NOMO-1 treated with dmso at 0.1 percent for 144 hours (cell line): Measurements from ENCODE around the gene SPAG7.

Experiments used
- DNase-seq: peaks from one replicate; lab custom pipeline; 2025; ENCODE audit not compliant: unreplicated experiment; lab: John Stamatoyannopoulos, UW

The SPAG7 gene

DNA sequence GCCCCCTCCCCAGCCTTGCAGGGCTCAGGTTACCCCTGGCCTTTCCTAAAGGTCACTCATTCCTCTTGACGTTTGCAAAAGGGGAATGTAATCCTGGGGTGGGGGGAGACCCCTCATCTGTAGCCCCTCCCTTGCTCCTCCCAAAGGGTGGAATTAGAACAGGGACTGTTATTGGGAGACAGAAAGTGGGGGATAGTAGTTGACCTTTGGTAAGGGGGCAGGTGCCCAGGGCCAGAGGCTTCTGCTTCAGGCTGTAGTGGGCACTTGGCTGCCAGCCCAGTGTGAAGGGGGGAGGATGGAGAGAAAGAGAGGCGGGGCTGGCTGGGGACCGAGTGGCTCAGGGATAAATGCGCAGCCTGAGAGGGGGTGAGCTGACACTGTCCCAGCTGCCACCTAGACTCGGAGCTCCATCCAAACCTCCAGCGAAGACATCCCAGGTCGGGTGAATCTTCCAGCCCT is 16.8 kb downstream of the SPAG7 start, which contains the start of gene ENO3:
Gene ENO3, plus strand, starts transcription at position 374 of the 459 bp plus-strand sequence. CDS start 711 bp downstream, outside the sequence.
- no peak for DNase-seq

DNA sequence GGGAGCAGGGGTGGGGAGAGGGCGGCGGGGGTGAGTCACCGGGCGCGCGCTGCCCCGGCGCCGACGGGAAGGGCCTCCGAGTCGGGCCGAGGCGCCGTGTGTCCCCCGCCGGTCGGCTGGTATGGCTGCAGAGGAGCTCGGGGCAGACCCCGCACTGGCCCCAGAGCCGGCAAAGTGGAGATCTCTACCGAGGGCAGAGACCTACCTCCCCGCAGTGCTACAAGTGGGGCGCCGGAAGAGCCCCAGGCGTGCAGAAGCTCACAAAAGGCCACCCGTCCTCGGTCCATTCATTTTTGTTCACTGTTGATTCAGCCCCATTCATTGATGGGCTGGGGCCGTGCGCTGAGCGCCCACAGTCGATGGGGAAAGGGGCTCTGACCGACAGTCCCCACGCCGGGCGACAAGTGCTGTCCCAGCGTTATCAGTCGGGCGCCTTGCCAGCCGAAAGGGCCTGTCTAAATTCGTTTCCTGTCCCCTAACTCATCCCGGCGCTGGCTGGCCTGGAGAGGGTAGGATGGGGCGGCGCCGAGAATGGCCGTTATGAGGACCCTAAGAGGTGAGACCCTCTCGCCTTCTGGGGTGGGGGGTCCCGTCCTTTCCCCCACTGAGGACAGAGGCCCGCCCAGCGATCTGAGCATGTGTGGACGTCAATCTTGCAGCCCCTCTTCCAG is 17.4 kb downstream of the SPAG7 start:
- no peak for DNase-seq

DNA sequence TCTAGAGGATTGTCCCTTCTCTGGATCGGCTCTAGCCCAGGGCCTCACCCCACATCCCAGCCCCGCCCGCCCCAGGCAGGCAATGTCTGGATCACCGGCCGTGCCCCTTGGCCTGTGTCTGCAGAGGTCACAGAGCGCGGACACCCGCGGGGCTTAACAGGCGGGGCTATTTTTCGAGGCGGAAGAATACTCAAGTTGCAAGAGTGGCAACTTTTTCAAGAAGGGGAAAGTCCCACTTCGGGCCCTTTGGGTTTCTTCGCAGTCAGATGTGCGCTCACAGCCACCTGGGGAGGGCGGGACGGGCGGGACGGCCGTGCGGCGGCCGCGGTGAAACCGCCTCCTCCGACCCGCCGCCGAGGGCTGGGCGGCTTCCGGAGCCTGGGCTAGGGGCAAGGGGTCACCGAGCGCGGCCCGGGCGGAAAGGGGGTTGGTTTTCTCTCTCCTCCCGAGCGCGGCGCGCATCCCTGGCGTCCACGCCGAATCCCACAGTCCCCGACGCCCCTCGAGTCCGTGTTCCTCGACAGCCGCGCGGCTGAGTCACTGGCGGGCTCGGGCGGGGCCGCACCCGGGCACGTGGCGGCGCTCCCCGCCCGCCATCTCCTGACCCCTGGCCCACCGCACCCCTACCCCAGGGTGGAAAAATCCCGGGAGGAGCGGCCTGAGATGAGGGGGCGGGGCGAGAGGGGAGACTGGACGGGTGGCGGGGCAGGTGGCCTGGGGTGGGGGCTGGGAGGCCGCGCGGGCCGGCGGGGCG is 18.1 kb downstream of the SPAG7 start:
- DNase-seq = peak; percentile 68

DNA sequence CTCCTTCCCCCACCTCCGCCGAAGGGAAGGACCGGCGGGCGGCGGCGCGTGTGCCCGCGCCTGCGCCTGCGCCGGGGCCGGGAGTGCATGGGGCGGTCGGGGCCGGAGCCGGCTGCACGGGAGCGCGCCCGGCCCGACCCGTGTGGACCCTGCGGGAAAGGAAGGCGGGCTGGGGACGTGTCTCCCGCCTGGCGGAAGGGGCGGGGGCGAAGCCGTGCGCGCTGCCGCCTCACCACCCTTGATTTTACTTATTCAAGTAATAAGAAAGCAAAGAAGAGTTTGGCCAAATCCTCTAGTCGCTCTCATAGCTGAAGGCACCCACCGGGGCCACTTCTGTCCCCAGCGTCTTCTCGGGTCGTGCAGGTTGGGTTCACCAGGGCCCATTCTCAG is 18.7 kb downstream of the SPAG7 start:
- DNase-seq = peak; percentile 93

DNA sequence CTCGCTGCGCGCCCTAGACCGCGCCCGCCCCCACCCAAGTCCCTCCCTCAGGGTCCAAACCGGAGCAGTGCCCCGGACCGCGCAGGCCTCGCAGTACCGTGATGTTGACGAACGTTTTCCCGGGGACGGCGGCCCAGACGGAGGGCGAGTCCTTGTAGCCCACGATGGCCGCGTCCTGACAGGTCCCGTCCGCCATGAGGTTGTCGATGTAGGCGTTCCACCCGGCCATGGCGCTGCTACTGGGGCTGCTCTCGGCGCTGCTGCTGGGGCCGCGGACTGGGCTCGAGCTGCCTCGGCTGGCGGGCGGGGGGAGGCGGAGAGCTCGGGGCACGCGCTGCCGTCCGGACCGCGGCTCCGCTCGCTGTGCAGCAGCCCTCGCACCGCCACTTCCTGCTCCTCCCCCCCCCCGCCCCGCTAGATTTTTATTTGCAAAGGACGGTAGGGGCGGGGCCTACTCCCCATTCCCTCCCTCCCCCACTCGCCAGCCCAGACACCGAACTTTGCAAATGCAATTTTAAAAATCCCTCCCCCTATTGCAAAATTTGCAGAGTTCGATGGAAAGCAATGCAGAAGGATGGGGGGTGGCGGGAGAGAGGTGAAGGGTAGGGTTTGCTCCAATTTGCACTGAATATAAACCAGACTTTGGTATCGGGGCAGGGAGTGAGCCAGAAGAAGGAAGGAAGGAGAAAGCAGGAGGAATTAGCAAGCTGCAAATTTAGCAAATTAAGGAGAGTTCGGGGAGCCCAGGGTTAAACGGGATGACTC is 19.3 kb downstream of the SPAG7 start, which contains the start of gene PFN1:
Gene PFN1, minus strand, starts transcription at position 365 of the 765 bp plus-strand sequence. Its CDS starts 136 bp downstream, at position 229.
- DNase-seq = peak; percentile 96

DNA sequence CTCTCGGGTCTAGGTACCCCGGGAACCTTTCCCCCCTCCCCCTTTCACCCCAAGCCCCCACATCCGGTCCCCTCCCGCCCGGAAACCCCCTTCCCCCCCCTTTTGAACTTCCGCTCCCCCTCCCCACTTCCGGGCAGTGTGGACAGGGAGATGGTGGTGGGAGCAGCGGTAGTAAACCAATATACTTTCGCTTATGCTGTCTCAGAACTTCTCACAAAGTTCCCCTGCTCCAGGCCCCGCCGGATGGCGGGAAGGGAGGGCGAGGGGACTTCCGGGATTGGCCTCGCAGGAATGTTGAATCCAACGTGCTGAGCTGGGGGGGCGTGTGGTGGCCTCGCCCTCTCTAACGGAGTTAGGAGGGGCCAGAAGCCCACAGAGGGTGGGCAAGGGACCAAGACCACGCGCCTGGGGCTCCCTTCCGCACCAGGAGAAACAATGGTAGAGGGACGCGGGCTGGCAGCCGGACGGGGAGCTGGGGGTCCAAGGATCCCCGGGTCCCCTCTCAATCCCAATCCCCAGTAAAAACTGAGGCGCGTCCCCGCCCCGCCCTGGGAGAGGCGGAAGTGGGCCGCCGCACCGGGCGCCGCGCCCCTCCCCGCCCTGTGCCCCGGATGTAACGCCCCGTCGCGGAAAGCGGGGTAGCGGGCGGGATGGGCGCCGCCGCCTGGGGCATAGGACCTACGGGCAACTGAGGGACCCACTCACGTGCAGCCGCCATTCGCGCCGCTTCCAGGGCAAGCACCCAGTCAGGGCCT is 20.0 kb downstream of the SPAG7 start:
- peak; percentile 44 for DNase-seq

DNA sequence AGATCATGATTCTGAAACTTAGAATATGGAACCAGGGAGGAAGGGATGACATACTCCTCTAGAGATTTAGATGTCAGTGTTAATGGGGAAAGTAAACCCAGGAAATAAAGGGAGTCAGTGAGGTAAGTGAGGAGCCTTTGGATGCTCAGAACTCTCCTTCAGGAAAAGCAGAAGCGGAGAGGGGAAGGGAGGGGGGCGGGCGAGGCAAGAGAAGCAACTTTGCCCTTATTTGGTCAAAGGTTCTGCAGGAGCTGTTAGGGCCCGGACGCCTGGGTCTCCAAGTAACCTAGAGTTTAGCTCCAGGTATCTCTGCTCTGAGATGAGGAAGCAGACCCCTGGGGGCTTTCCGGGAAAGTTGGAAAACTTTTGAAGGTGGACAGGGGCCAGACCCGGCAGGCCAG is 20.6 kb downstream of the SPAG7 start:
- DNase-seq = peak; percentile 38

DNA sequence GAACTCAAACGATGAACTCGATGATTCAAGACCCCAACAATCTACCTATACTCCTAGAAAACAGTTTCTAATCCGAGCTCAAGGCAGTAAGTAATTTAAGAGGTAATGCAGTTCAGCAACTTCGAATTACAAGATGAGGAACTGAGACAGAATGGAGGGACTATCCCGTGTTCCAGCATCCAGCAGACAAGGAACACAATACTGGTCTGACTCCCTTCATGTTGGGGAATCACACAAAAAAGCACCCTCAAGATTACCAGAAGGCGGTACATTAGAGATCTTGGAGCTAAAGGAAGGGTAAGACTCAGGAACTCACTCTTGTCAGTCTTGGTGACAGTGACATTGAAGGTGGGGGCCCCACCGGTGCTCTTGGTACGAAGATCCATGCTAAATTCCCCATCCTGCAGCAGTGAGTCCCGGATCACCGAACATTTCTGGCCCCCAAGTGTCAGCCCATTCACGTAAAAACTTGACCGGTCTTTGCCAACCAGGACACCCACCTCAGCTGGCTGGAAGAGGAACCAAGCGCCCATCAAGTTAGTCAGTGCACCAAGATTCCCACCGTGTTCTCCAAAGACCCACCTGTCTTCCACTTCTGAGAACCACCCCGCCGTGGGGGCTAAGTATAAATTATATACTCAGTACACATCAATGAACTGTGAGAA is 21.2 kb downstream of the SPAG7 start:
- DNase-seq = no peak

DNA sequence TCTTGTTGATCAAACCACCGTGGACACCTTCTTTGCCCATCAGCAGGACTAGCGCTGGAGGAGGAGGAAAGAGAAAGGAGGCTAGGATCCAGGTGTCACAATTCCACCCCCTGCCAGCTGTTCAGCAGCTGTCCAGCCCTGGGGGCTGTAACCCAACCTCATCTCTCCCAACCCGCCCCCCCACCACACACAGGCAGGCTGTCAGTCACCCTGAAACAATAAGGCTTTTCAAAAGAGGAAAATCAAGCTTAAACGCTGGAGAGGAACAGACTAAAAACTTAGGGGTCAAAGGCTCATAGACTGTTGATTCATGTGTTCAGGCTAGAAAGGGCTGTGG is 21.7 kb downstream of the SPAG7 start:
- no peak for DNase-seq

DNA sequence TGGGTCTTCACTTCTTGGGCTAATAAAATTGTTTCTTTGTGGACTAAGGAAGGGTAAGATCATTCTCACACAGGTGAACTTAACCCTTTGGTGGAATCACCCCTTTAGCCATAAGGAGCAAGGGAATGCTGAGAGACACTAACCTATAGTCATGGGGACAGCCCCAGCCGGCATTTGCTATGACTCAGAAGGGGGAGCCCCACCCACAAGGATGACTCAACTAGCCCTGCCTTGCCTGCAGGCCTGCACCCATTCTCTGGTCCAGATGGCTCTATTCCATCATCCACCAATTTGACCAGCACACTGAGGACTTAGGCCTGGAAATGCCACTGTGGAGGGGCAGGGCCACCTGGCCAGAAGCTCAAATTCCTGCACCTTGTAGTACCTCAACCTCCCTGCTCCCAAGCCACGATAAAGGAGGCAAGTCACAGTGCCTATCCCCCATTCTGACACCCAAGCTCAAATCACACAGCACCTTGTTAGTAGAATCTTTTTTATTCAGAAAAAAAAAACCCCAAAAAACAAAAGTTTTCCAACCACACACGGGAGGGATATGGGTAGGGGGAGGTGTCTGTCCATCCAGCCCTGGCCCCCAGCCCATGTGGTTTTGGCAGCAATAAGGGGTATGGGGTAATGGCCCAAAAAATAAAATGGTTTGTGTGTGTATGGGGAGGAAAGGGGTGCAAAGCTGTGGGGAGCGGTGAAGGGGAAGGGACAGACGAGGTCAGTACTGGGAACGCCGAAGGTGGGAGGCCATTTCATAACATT is 22.3 kb downstream of the SPAG7 start:
- peak; percentile 79 for DNase-seq

DNA sequence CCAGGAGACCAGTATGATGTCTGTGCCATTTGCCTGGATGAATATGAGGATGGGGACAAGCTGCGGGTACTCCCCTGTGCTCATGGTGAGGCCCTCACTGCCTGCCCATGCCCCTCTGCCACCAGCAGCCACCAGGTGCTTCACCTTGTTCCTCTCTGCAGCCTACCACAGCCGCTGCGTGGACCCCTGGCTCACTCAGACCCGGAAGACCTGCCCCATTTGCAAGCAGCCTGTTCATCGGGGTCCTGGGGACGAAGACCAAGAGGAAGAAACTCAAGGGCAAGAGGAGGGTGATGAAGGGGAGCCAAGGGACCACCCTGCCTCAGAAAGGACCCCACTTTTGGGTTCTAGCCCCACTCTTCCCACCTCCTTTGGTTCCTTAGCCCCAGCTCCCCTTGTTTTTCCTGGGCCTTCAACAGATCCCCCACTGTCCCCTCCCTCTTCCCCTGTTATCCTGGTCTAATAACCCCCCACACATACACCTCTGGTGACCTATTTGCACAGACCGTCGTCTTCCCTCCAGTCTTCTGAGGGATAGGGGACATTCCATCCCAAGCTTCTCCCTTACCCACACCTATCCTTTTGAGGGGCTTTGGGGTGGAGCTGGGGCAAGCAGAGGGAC is 23.0 kb downstream of the SPAG7 start:
- no peak for DNase-seq

DNA sequence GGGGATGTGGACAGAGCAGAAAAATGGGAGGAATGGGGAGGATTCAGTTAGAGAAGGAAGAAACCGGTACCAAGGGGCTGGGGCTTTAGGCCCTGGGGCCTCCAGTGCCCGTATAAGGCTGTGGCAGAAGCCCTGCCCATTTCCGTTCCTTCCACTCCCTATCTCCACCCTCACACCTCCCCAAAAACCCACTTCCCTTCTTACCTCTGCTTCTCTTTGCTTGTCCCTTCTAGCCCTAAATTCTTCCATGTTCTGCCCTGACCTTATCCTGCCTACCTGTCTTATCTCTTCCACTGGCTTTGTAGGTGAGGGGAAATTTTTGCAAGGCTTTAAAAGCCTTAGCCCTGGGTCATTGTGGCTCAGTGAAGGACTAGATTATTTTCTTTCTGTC is 23.5 kb downstream of the SPAG7 start:
- DNase-seq = peak; percentile 80

DNA sequence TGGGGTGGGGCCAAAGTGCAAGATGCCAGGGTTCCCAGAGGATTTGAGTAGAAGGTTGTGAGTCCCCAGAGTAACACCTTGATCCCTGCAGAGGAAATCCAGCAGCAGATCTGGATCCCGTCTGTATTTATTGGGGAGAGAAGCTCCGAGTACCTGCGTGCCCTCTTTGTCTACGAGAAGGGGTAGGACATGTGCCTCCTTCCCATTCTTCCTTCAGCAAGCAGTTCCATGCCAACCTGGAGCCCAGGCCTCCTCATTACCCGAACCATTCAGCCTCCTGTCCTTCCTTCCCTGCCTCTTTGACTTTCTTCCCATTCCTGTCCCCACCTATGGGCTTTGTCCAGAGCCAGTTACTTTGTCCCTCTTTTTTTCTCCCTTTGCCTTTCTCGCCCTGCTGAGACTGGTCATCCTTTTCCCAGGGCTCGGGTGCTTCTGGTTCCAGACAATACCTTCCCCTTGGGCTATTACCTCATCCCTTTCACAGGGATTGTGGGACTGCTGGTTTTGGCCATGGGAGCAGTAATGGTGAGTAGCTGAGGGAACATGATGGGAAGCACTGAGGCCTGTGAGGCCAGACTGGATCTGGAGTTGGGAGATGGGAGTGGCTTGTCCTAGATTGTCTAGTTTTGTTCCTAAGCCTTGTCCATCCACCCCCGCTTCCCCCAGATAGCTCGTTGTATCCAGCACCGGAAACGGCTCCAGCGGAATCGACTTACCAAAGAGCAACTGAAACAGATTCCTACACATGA is 24.7 kb downstream of the SPAG7 start:
- no peak for DNase-seq

DNA sequence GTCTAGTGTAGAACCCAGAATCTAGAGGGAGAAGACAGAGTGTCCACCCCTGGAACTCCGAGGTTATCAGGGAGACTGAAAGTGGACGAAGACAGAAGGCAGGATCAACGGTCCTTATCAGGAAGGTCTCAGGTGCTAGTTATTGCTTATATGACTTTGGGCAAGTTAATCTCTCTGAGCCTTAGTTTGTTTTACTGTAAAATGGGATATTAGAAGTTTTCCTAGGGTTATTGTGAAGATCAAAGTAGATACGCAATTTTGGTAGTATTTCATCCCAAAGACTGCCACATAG is 26.4 kb downstream of the SPAG7 start:
- DNase-seq = no peak

DNA sequence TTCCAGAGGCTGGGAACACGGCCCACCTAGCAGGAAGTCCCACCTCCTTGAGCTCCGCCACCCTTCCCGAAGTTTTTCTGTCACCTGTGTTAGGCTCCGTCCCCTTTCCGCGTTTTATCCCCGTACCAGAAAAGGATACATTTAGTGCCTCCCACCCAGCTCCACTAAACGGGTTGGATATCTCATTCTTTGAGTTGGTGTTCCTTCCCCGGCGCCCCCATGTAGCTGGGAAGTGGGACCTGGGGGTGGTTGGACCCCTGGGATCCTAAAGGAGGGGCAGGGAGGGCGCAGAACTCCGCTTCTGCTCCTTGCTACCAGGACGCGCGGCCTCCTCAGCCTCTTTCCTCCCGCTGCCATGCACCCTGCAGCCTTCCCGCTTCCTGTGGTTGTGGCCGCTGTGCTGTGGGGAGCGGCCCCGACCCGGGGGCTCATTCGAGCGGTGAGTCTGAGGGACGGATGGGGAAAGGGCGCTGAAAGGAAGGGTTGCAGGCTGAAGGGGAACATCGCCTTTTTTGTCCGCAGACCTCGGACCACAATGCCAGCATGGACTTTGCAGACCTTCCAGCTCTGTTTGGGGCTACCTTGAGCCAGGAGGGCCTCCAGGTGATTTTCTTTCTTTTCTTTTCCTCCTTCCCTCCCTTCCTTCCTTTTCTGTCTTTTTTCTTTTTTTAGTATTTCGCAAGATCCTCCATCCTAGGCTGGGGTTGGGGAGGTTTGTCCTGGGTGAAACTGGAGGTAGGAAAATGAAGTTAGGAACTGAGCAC is 26.9 kb downstream of the SPAG7 start:
- DNase-seq = no peak

DNA sequence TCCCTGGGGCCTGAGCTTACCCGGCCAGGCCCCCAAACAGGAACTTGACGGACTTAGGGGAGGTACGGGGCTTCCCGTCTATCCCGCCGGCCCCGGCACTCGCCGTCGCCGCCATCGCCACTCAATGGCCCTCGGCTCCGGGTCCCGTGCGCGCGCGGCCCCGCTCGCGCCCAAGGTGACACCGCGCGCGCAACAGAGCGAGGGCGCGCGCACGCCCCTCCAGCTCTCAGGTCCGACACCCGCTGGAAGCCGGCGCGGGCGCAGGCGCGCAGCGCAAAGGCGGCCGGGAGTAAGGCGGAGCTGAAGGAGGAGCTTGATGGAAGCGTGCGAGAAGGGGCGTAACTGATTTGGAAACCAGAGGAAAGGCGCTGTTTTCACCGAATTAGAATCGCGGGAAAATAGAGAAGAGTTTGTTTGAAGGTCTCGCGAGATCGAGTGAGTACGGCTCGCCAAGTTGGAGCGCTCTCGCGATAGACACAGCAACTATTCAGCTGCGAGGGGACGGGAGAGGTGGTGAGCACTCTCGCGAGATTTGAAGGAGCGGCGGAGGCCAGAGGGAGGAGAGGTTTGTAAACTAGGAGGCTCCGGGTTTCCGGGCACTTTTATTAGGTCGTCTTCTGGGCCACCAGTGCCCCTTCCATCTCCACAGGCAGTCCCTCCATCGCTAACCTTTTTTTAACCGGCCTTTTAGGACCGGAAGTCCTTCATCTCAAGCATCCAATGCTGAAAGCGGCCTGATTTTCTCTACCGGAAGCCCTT is 27.6 kb downstream of the SPAG7 start, which contains the start of the genes RNF167 and SLC25A11:
Gene RNF167, plus strand, starts transcription at position 473 of the 759 bp plus-strand sequence. CDS start 642 bp downstream, outside the sequence.
Gene SLC25A11, minus strand, starts transcription at position 251 of the 759 bp plus-strand sequence. Its CDS starts 136 bp downstream, at position 115.
- DNase-seq = peak; percentile 99

DNA sequence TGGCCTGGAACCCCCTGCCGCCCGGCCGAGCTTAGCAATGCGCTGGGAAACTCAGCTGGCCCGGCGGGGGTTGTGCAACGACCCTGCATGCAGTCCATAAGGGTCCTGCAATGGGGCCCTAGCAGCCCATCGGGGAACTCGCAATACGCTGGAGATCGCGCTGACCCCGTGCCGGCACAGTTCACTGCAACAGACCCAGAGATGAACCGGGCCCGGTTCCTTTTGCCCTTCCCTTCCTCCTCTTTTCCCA is 28.1 kb downstream of the SPAG7 start:
- no peak for DNase-seq
